HEK293 (cell line): ENCODE measurements around the gene RHD.

ENCODE experiments used
- CTCF ChIA-PET: fragments of 350-600 bp; formaldehyde crosslinking; extraction: SDS; loops from one replicate; lab custom pipeline; 2021; ENCODE audit warnings: antibody characterized with exemption; lab: Yijun Ruan, JAX
- POLR2A ChIA-PET: fragments of 300-600 bp; formaldehyde crosslinking; extraction: SDS; loops from one replicate; lab custom pipeline; 2020; ENCODE audit warnings: antibody characterized with exemption, inconsistent platforms; lab: Yijun Ruan, JAX
- H3K27ac ChIP-seq: fragments of 200-500 bp; sonication (Bioruptor generic); 2 replicates; pipeline ENCODE4 v1.5.1; 2014; ENCODE audit warnings: low read depth, low read length, control low read depth, inconsistent platforms; ENCODE audit errors: extremely low read depth
- H3K36me3 ChIP-seq, 2 experiments: fragments of 200-500 bp in 1 of 2; sonication (Bioruptor generic) in 1 of 2; 1 replicate in 1 of 2; 2 replicates in 1 of 2; pipeline ENCODE4 v1.5.1; 2014 to 2017; ENCODE audit warnings: inconsistent platforms in 2 of 2, low read length in 2 of 2; ENCODE audit not compliant: control insufficient read depth in 2 of 2, insufficient read depth in 1 of 2
- H3K4me1 ChIP-seq: fragments of 200-500 bp; sonication (Bioruptor generic); 2 replicates; pipeline ENCODE4 v1.5.1; 2014; ENCODE audit warnings: mild to moderate bottlenecking, low read length, inconsistent platforms; ENCODE audit not compliant: control insufficient read depth, insufficient read depth
- H3K4me3 ChIP-seq: 2 replicates; pipeline ENCODE4 v1.5.1; 2011; ENCODE audit warnings: low read depth, mild to moderate bottlenecking, control low read depth, low read length, moderate library complexity
- H3K9me3 ChIP-seq: fragments of 200-500 bp; sonication (Bioruptor generic); 2 replicates; pipeline ENCODE4 v1.5.1; 2014; ENCODE audit warnings: low read depth, low read length, inconsistent platforms; ENCODE audit not compliant: control insufficient read depth, insufficient read depth
- ATF2 ChIP-seq: fragments of 450-650 bp; formaldehyde crosslinking; IDR thresholded peaks from 2 replicates; pipeline ENCODE4 v1.5.1; 2016; ENCODE audit warnings: missing biosample characterization, missing genetic modification characterization, low read depth
- KLF7 ChIP-seq: fragments of 450-650 bp; formaldehyde crosslinking; IDR thresholded peaks from 2 replicates; pipeline ENCODE4 v1.5.1; 2016; ENCODE audit warnings: missing biosample characterization, missing genetic modification characterization, borderline replicate concordance
- OSR2 ChIP-seq: fragments of 450-650 bp; formaldehyde crosslinking; IDR thresholded peaks from 2 replicates; pipeline ENCODE4 v1.5.1; 2016; ENCODE audit warnings: missing biosample characterization, missing genetic modification characterization
- PRDM1 ChIP-seq: fragments of 450-650 bp; formaldehyde crosslinking; IDR thresholded peaks from 2 replicates; pipeline ENCODE4; 2016; ENCODE audit warnings: missing biosample characterization, missing genetic modification characterization
- PRDM10 ChIP-seq: fragments of 450-650 bp; formaldehyde crosslinking; IDR thresholded peaks from 2 replicates; pipeline ENCODE4 v1.5.1; 2016; ENCODE audit warnings: missing biosample characterization, missing genetic modification characterization
- SALL2 ChIP-seq: fragments of 450-650 bp; formaldehyde crosslinking; IDR thresholded peaks from 2 replicates; pipeline ENCODE4 v1.5.0; 2017; ENCODE audit warnings: missing biosample characterization, mild to moderate bottlenecking, missing genetic modification characterization, borderline replicate concordance
- ZFP37 ChIP-seq: fragments of 450-650 bp; formaldehyde crosslinking; IDR thresholded peaks from 2 replicates; pipeline ENCODE4 v1.5.1; 2016; ENCODE audit warnings: missing biosample characterization, missing genetic modification characterization
- ZFP41 ChIP-seq: fragments of 450-650 bp; formaldehyde crosslinking; IDR thresholded peaks from 2 replicates; pipeline ENCODE4 v1.5.1; 2016; ENCODE audit warnings: missing biosample characterization, missing genetic modification characterization, borderline replicate concordance
- ZNF138 ChIP-seq: fragments of 450-650 bp; formaldehyde crosslinking; IDR thresholded peaks from 2 replicates; pipeline ENCODE4 v1.5.1; 2016; ENCODE audit warnings: missing biosample characterization, missing genetic modification characterization, borderline replicate concordance
- ZNF16 ChIP-seq: fragments of 450-650 bp; formaldehyde crosslinking; IDR thresholded peaks from 2 replicates; pipeline ENCODE4 v1.5.1; 2016; ENCODE audit warnings: low read depth, missing biosample characterization, missing genetic modification characterization
- ZNF169 ChIP-seq: fragments of 450-650 bp; formaldehyde crosslinking; IDR thresholded peaks from 2 replicates; pipeline ENCODE4 v1.5.1; 2016; ENCODE audit warnings: missing biosample characterization, missing genetic modification characterization
- ZNF174 ChIP-seq: fragments of 450-650 bp; formaldehyde crosslinking; IDR thresholded peaks from 2 replicates; pipeline ENCODE4 v1.5.0; 2017; ENCODE audit warnings: missing biosample characterization, mild to moderate bottlenecking, missing genetic modification characterization
- ZNF341 ChIP-seq: fragments of 450-650 bp; formaldehyde crosslinking; IDR thresholded peaks from 2 replicates; pipeline ENCODE4; 2016; ENCODE audit warnings: low read depth, missing biosample characterization, missing genetic modification characterization
- ZNF37A ChIP-seq: fragments of 450-650 bp; IDR thresholded peaks from 2 replicates; pipeline ENCODE4 v1.5.1; 2018; ENCODE audit warnings: missing biosample characterization, missing genetic modification characterization
- ZNF394 ChIP-seq: fragments of 450-650 bp; formaldehyde crosslinking; IDR thresholded peaks from 2 replicates; pipeline ENCODE4 v1.5.1; 2016; ENCODE audit warnings: missing biosample characterization, missing genetic modification characterization, mild to moderate bottlenecking, moderate library complexity, borderline replicate concordance
- ZNF544 ChIP-seq: fragments of 450-650 bp; formaldehyde crosslinking; IDR thresholded peaks from 2 replicates; pipeline ENCODE4 v1.5.0; 2017; ENCODE audit warnings: missing biosample characterization, missing genetic modification characterization
- ZNF555 ChIP-seq: fragments of 450-650 bp; formaldehyde crosslinking; conservative IDR thresholded peaks from 2 replicates; pipeline ENCODE4 v1.5.1; 2017; ENCODE audit warnings: missing biosample characterization, mild to moderate bottlenecking, missing genetic modification characterization, inconsistent platforms
- ZNF560 ChIP-seq: fragments of 450-650 bp; formaldehyde crosslinking; IDR thresholded peaks from 2 replicates; pipeline ENCODE4 v1.5.1; 2017; ENCODE audit warnings: missing biosample characterization, missing genetic modification characterization, borderline replicate concordance
- ZNF571 ChIP-seq: fragments of 450-650 bp; formaldehyde crosslinking; IDR thresholded peaks from 2 replicates; pipeline ENCODE4 v1.5.0; 2017; ENCODE audit warnings: missing biosample characterization, missing genetic modification characterization
- ZNF623 ChIP-seq: fragments of 450-650 bp; formaldehyde crosslinking; IDR thresholded peaks from 2 replicates; pipeline ENCODE4 v1.5.1; 2016; ENCODE audit warnings: missing biosample characterization, missing genetic modification characterization
- ZNF624 ChIP-seq: fragments of 450-650 bp; formaldehyde crosslinking; IDR thresholded peaks from 2 replicates; pipeline ENCODE4 v1.5.1; 2017; ENCODE audit warnings: missing biosample characterization, missing genetic modification characterization
- ZNF654 ChIP-seq: fragments of 450-650 bp; formaldehyde crosslinking; IDR thresholded peaks from 2 replicates; pipeline ENCODE4 v1.5.1; 2016; ENCODE audit warnings: low read depth, missing biosample characterization, missing genetic modification characterization
- ZNF658 ChIP-seq: fragments of 450-650 bp; formaldehyde crosslinking; IDR thresholded peaks from 2 replicates; pipeline ENCODE4; 2016; ENCODE audit warnings: missing biosample characterization, missing genetic modification characterization
- ZNF707 ChIP-seq: fragments of 450-650 bp; formaldehyde crosslinking; IDR thresholded peaks from 2 replicates; pipeline ENCODE4 v1.5.1; 2016; ENCODE audit warnings: missing biosample characterization, missing genetic modification characterization
- TF ChIP-seq, protein P1 (sequence below): fragments of 450-650 bp; formaldehyde crosslinking; IDR thresholded peaks from 2 replicates; pipeline ENCODE4 v1.5.1; 2017; ENCODE audit warnings: missing biosample characterization, missing genetic modification characterization
- TF ChIP-seq, protein P2 (sequence below): fragments of 450-650 bp; formaldehyde crosslinking; IDR thresholded peaks from 2 replicates; pipeline ENCODE4 v1.5.1; 2016; ENCODE audit warnings: missing biosample characterization, missing genetic modification characterization

Gene RHD

GRCh38 chr1:25232866-25233784 is 39.2 kb upstream of the RHD start:
- H3K4me1 ChIP-seq, result 0 out of 2 replicates have a peak, but pooled peaks cover 3% of the 10 kb centered on the region
- no peak for TF ChIP-seq ZNF174 (tag by site-specific recombination)
- TF ChIP-seq, protein P1, sequence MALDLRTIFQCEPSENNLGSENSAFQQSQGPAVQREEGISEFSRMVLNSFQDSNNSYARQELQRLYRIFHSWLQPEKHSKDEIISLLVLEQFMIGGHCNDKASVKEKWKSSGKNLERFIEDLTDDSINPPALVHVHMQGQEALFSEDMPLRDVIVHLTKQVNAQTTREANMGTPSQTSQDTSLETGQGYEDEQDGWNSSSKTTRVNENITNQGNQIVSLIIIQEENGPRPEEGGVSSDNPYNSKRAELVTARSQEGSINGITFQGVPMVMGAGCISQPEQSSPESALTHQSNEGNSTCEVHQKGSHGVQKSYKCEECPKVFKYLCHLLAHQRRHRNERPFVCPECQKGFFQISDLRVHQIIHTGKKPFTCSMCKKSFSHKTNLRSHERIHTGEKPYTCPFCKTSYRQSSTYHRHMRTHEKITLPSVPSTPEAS (tag by site-specific recombination), result no peak
- no peak for TF ChIP-seq ZNF138
- TF ChIP-seq ZNF560, result no peak
- 0 out of 2 replicates have a peak, but pooled peaks have one; percentile 17 for TF ChIP-seq ZFP37 (tag by site-specific recombination)
- TF ChIP-seq ZNF16 (tag by site-specific recombination), result no peak
- TF ChIP-seq ZNF169, result no peak
- no peak for TF ChIP-seq ZNF571
- no peak for TF ChIP-seq ZNF624
- peak; percentile 73; the same call in 1 of the 2 replicates for TF ChIP-seq KLF7 (tag by site-specific recombination)
- TF ChIP-seq ZNF654, result no peak
- TF ChIP-seq ZFP41, result no peak
- TF ChIP-seq PRDM10, result peak; percentile 88
- TF ChIP-seq ZNF544, result no peak
- TF ChIP-seq ZNF658 (tag by site-specific recombination), result no peak
- TF ChIP-seq, protein P2, sequence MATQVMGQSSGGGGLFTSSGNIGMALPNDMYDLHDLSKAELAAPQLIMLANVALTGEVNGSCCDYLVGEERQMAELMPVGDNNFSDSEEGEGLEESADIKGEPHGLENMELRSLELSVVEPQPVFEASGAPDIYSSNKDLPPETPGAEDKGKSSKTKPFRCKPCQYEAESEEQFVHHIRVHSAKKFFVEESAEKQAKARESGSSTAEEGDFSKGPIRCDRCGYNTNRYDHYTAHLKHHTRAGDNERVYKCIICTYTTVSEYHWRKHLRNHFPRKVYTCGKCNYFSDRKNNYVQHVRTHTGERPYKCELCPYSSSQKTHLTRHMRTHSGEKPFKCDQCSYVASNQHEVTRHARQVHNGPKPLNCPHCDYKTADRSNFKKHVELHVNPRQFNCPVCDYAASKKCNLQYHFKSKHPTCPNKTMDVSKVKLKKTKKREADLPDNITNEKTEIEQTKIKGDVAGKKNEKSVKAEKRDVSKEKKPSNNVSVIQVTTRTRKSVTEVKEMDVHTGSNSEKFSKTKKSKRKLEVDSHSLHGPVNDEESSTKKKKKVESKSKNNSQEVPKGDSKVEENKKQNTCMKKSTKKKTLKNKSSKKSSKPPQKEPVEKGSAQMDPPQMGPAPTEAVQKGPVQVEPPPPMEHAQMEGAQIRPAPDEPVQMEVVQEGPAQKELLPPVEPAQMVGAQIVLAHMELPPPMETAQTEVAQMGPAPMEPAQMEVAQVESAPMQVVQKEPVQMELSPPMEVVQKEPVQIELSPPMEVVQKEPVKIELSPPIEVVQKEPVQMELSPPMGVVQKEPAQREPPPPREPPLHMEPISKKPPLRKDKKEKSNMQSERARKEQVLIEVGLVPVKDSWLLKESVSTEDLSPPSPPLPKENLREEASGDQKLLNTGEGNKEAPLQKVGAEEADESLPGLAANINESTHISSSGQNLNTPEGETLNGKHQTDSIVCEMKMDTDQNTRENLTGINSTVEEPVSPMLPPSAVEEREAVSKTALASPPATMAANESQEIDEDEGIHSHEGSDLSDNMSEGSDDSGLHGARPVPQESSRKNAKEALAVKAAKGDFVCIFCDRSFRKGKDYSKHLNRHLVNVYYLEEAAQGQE, result no peak
- TF ChIP-seq SALL2 (tag by site-specific recombination), result no peak
- TF ChIP-seq ATF2 (tag by site-specific recombination), result peak; percentile 25; the same call in 1 of the 2 replicates
- no peak for TF ChIP-seq ZNF394
- no peak for TF ChIP-seq ZNF37A (tag by site-specific recombination)
- TF ChIP-seq ZNF707 (tag by site-specific recombination), result no peak
- peak; percentile 59; the same call in 1 of the 2 replicates for TF ChIP-seq PRDM1 (tag by site-specific recombination)
- peak; percentile 98 for TF ChIP-seq ZNF341 (tag by site-specific recombination)
- TF ChIP-seq ZNF623 (tag by site-specific recombination), result no peak
- no peak for TF ChIP-seq OSR2
- no peak for TF ChIP-seq ZNF555

More at GRCh38 chr1:25232866-25233784, 39.2 kb upstream of the RHD start:
- peak overlapping the region; percentile 94 for H3K4me3 ChIP-seq
- peak overlapping the region; percentile 53 for H3K27ac ChIP-seq
- CTCF ChIA-PET, result interaction anchor here (0.7 to 1.5 kb wide), 4 partner anchors 12 to 565 kb away, joined by 3 to 4 read pairs (median 3); no protein-coding TSS in a partner anchor
- peaks cover 24 to 40% of the 10 kb centered on the region in 2 experiments for H3K36me3 ChIP-seq
- H3K9me3 ChIP-seq, result no peaks in the 10 kb centered on the region
- POLR2A ChIA-PET, result interaction anchor here (0.6 to 3.2 kb wide), 14 partner anchors 7 to 568 kb away, joined by 3 to 100 read pairs (median 5); partner anchors contain the start of genes MACO1 and RSRP1
